Loucy (cell line): ENCODE results near the gene SMAP2.
"Not testable (repeated sequence)": the region's sequence is repeated elsewhere in the genome, so short reads cannot be mapped to it uniquely, and the experiment has no call there.

Experiments
- H2AFZ ChIP-seq: fragments of 200-600 bp; sonication (generic); 2 replicates; pipeline ENCODE4 v1.6.0; 2016; ENCODE audit warnings: antibody characterized with exemption, mild to moderate bottlenecking, low read length, moderate library complexity
- H3F3A ChIP-seq: fragments of 200-600 bp; 2 replicates; pipeline ENCODE4 v1.6.0; 2016; ENCODE audit warnings: antibody characterized with exemption, low read depth, mild to moderate bottlenecking
- H3K27me3 ChIP-seq: fragments of 200-600 bp; sonication (generic); 2 replicates; pipeline ENCODE4 v1.6.1; 2014; ENCODE audit warnings: low read length, mild to moderate bottlenecking; ENCODE audit not compliant: insufficient read depth, poor library complexity, severe bottlenecking
- H3K36me3 ChIP-seq: fragments of 200-600 bp; sonication (generic); 2 replicates; pipeline ENCODE4 v1.6.1; 2016; ENCODE audit warnings: low read length; ENCODE audit not compliant: insufficient read depth
- H3K4me1 ChIP-seq: fragments of 200-600 bp; sonication (generic); 2 replicates; pipeline ENCODE4 v1.5.1; 2014; ENCODE audit warnings: low read length, mild to moderate bottlenecking; ENCODE audit not compliant: insufficient read depth, poor library complexity, severe bottlenecking
- H3K4me2 ChIP-seq: fragments of 200-600 bp; sonication (generic); 2 replicates; pipeline ENCODE4 v1.6.0; 2014; ENCODE audit warnings: antibody characterized with exemption, low read length, low read depth, mild to moderate bottlenecking; ENCODE audit not compliant: poor library complexity, severe bottlenecking
- H3K4me3 ChIP-seq: fragments of 200-600 bp; sonication (generic); 2 replicates; pipeline ENCODE4 v1.5.1; 2014; ENCODE audit warnings: low read length, mild to moderate bottlenecking, mixed read lengths; ENCODE audit not compliant: poor library complexity, severe bottlenecking
- H3K79me2 ChIP-seq: fragments of 200-600 bp; sonication (generic); 2 replicates; pipeline ENCODE4 v1.6.1; 2014; ENCODE audit warnings: low read length; ENCODE audit not compliant: insufficient read depth
- H3K9ac ChIP-seq: fragments of 200-600 bp; sonication (generic); 2 replicates; pipeline ENCODE4 v1.6.0; 2014; ENCODE audit warnings: mild to moderate bottlenecking, low read depth, low read length, moderate library complexity; ENCODE audit not compliant: poor library complexity, severe bottlenecking
- H3K9me2 ChIP-seq: fragments of 200-600 bp; sonication (generic); replicated peaks from 2 replicates; pipeline ENCODE4 v1.6.1; 2016; ENCODE audit warnings: low read depth, low read length, mixed read lengths
- H3K9me3 ChIP-seq: fragments of 200-600 bp; sonication (generic); 2 replicates; pipeline ENCODE4 v1.6.1; 2014; ENCODE audit warnings: mild to moderate bottlenecking, antibody characterized with exemption, low read length, low read depth; ENCODE audit not compliant: insufficient read depth
- H4K20me1 ChIP-seq: fragments of 200-600 bp; sonication (generic); 2 replicates; pipeline ENCODE4 v1.6.0; 2014; ENCODE audit warnings: antibody characterized with exemption, low read length, mild to moderate bottlenecking; ENCODE audit not compliant: insufficient read depth, poor library complexity, severe bottlenecking
- CTCF ChIP-seq: fragments of 200-600 bp; sonication (generic); conservative IDR thresholded peaks from 2 replicates; pipeline ENCODE4 v1.5.1; 2014; ENCODE audit warnings: mild to moderate bottlenecking, antibody characterized with exemption, low read length
- EZH2phosphoT487 ChIP-seq: fragments of 200-600 bp; IDR thresholded peaks from 2 replicates; pipeline ENCODE4 v1.6.1; 2018; ENCODE audit warnings: antibody characterized with exemption, mild to moderate bottlenecking, moderate library complexity, borderline replicate concordance

SMAP2 gene

GRCh38 chr1:40373323-40374283 is at the start of gene SMAP2:
Gene SMAP2, plus strand, starts transcription at chr1:40373727. Its CDS starts 394 bp downstream, at chr1:40374121.
- H3K9me3 ChIP-seq, result no peaks in the 10 kb centered on the region
- H3K27me3 ChIP-seq, result no peaks in the 10 kb centered on the region
- H2AFZ ChIP-seq, result peak within 1 kb of the TSS; percentile 88
- peaks cover 28% of the 10 kb centered on the region for H3K4me1 ChIP-seq
- H3K79me2 ChIP-seq, result peaks cover 47% of the 10 kb centered on the region
- no peaks in the 10 kb centered on the region for H3F3A ChIP-seq
- peaks cover 6% of the 10 kb centered on the region for H4K20me1 ChIP-seq
- H3K9ac ChIP-seq, result peak within 1 kb of the TSS; percentile 68
- H3K36me3 ChIP-seq, result no peaks in the 10 kb centered on the region
- H3K4me2 ChIP-seq, result peak within 1 kb of the TSS; percentile 92
- TF ChIP-seq EZH2phosphoT487 (no peak), CTCF (no peak)
- H3K9me2 ChIP-seq, result no peaks in the 10 kb centered on the region
- peak within 1 kb of the TSS; percentile 78 for H3K4me3 ChIP-seq

GRCh38 chr1:40331403-40331802 is 42.1 kb upstream of the SMAP2 start:
- H3F3A ChIP-seq, H3K4me3 ChIP-seq, H3K9ac ChIP-seq, H3K27me3 ChIP-seq, H4K20me1 ChIP-seq, H3K4me2 ChIP-seq, H3K4me1 ChIP-seq, H3K79me2 ChIP-seq, H3K36me3 ChIP-seq, H3K9me2 ChIP-seq, H2AFZ ChIP-seq, H3K9me3 ChIP-seq: not testable (repeated sequence)

DNA sequence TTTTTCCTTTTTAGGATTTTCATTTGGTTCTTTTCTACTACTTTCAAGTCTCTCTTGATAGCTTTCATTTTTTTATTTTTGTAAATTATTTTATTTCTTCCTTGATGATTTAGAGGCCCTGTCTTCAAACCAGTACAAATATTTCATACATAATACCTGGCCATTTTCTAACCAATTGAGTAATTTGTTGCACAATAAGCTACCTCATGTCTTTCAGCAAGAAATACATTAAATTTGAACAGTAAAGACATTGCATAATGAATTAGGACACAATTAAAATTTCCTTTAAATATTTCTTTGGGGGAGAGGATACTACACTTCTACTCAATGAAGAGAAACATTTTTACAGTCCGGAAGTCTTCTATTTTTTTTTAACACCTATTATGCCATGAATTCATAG is 40.8 kb upstream of the SMAP2 start:
- no peak overlapping the region for H3K9ac ChIP-seq
- H3K79me2 ChIP-seq, result no peaks in the 10 kb centered on the region
- H3K4me3 ChIP-seq, result no peak overlapping the region
- TF ChIP-seq CTCF (no peak), EZH2phosphoT487 (no peak)
- no peaks in the 10 kb centered on the region for H3K4me1 ChIP-seq
- H3F3A ChIP-seq, result no peaks in the 10 kb centered on the region
- H3K9me2 ChIP-seq, result no peaks in the 10 kb centered on the region
- no peaks in the 10 kb centered on the region for H4K20me1 ChIP-seq
- H3K9me3 ChIP-seq, result no peaks in the 10 kb centered on the region
- no peak overlapping the region for H2AFZ ChIP-seq
- no peaks in the 10 kb centered on the region for H3K27me3 ChIP-seq
- H3K4me2 ChIP-seq, result no peak overlapping the region
- no peaks in the 10 kb centered on the region for H3K36me3 ChIP-seq

DNA sequence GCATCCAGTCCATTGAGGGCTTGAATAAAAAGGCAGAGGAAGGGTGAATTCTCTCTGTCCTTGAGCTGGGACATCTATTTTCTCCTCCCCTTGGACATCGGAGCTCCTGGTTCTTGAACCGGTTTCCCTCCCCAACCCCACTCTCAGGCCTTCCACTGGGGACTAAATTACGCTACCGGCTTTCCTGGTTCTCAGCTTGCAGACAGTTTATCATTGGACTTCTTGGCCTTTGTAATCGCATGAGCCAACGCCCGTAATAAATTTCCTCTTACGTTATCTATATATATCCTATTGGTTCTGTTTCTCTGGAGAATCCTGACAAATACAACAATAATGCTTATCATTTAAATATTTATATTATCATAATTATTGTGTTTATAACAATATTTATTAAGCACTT is 36.1 kb upstream of the SMAP2 start:
- TF ChIP-seq CTCF (no peak), EZH2phosphoT487 (no peak)
- Histone ChIP-seq H3K9me3 (no peaks in the 10 kb centered on the region), H3K4me3 (no peak overlapping the region), H3K9ac (no peak overlapping the region), H3K79me2 (no peaks in the 10 kb centered on the region), H2AFZ (no peak overlapping the region), H3K36me3 (no peaks in the 10 kb centered on the region), H3K9me2 (no peaks in the 10 kb centered on the region), H3K27me3 (no peaks in the 10 kb centered on the region), H3F3A (no peaks in the 10 kb centered on the region), H3K4me1 (no peaks in the 10 kb centered on the region), H3K4me2 (no peak overlapping the region), H4K20me1 (no peaks in the 10 kb centered on the region)
